GM12891 (cell line): ENCODE results near the gene PTGER4.
"Not testable (repeated sequence)": the region's sequence is repeated elsewhere in the genome, so short reads cannot be mapped to it uniquely, and the experiment has no call there.

Source experiments
- DNase-seq: peaks from one replicate; pipeline ENCODE4 v3.0.0; 2011; ENCODE audit warnings: low spot score; ENCODE audit not compliant: insufficient read length
- FAIRE-seq: peaks from 2 replicates; lab custom pipeline; 2011; peaks lifted over from hg19 to GRCh38; lab: Jason Lieb, UNC
- PAX5 ChIP-seq: IDR thresholded peaks from 2 replicates; pipeline ENCODE4 v1.6.1; 2011; ENCODE audit warnings: low read length, moderate library complexity, mild to moderate bottlenecking; ENCODE audit not compliant: insufficient read depth, severe bottlenecking
- POLR2A ChIP-seq: IDR thresholded peaks from 2 replicates; pipeline ENCODE4 v1.6.1; 2011; ENCODE audit warnings: low read depth, low read length, control low read depth
- POLR2AphosphoS5 ChIP-seq: IDR thresholded peaks from 2 replicates; pipeline ENCODE4 v1.6.1; 2011; ENCODE audit warnings: low read depth, low read length, control low read depth
- POU2F2 ChIP-seq: IDR thresholded peaks from 2 replicates; pipeline ENCODE4 v1.6.1; 2011; ENCODE audit warnings: low read depth, mild to moderate bottlenecking, control low read depth, low read length, moderate library complexity
- SPI1 ChIP-seq: IDR thresholded peaks from 2 replicates; pipeline ENCODE4 v1.6.1; 2011; ENCODE audit warnings: low read depth, low read length, control low read depth
- TAF1 ChIP-seq: IDR thresholded peaks from 2 replicates; pipeline ENCODE4 v1.6.1; 2011; ENCODE audit warnings: low read depth, low read length, control low read depth

The PTGER4 gene

DNA sequence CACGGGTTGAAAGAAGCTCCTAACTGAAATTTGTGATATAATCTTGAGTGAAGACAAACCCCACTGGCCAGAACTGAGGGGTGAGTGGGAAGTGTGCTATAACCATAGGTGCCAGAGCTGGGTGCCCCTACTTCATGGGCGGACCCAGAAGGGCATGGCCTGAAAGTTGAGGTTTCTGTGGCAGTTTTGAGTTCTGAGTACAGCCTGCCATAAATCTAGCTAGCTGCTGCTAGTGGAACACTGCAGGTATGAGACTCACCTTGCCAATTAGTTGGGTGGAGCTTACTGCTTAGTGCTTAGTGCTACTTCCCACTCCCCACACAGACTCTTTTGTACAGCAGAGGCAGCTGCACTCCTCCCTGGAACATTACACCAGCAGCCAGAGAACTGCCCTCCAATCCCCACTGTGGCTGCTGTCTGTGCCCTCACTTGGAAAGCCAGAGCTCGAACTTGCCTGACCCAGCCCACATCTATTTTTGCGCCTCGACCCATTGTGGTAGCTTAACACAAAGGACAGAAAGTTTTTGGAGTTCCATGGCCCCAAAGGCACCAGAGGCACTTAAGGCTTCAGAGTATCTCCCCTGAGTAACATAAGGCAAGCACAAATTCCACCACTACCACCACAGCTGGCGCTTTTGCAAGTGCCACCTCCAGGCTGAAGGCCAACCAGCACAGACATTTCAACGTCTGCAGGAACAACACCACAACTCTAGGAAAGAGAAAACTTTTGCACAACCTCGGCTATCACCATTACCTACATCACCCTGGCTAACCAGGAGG, 27.1 kb upstream of the PTGER4 start:
- TF ChIP-seq TAF1 = no peak
- no peak for TF ChIP-seq POU2F2
- no peak for TF ChIP-seq SPI1
- TF ChIP-seq POLR2A = no peak
- no peak for TF ChIP-seq PAX5
- TF ChIP-seq POLR2AphosphoS5 = no peak
- DNase-seq = no peak
- FAIRE-seq = peak; percentile 31

DNA sequence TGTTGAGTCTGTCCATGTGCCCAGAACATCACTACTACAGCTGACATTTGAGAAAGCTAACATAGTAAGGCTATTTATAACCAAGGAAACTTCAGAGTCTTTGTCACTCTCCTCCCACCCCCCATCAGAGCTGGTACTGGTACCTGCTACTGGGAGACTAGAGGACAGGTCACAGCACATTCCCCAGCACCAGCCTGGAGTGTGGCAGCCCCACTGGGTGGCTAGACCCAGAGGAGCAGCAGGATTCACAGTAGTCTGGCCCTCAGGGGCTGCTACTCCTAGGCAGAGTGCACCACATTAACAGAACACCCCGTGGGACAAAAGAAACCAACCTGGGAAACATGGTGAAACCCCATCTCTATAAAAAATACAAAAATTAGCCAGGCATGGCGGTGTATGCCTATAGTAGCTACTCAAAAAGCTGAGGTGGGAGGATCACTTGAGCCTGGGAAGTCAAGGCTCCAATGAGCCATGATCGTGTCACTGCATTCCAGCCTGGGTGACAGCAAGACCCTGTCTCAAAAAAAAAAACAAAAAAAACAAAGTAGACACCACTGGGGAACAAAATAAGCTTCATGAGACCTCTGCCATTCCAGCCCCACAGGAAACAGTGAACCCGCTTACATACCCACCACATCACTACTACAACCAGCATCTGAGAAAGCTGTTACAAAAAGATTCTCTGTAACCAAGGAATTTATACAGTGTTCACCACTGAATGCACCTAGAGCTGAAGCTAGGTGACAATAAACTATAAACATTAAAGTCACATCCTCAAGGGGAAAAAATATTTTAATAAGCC, 26.3 kb upstream of the PTGER4 start:
- TF ChIP-seq POLR2A (no peak), POLR2AphosphoS5 (no peak), TAF1 (no peak), POU2F2 (no peak), SPI1 (no peak), PAX5 (no peak)
- peak; percentile 64 for FAIRE-seq
- no peak for DNase-seq

DNA sequence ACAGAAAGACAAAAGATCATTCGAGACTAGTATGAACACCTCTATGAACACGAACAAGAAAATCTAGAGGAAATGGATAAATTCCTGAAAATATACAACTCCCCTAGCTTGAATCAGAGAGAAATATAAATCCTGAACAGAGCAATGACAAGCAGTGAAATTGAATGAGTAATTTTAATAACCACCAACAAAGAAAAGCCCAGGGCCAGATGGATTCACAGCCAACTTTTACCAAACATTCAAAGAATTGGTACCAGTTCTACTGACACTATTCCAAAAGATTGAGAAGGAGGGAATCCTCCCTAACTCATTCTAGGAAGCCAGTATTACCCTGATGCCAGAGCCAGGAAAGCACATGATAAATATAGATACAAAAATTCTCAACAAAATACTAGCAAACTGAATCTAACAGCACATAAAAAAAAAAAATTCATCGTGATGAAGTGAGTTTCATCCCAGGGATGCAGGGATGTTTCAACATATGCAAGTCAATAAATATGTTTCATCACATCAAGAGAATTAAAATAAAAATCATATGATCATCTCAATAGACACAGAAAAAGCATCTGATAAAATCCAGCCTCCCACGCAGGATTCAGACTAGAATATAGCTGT, 25.2 kb upstream of the PTGER4 start:
- no peak for TF ChIP-seq TAF1
- TF ChIP-seq SPI1 = no peak
- no peak for TF ChIP-seq POLR2A
- FAIRE-seq = no peak

DNA sequence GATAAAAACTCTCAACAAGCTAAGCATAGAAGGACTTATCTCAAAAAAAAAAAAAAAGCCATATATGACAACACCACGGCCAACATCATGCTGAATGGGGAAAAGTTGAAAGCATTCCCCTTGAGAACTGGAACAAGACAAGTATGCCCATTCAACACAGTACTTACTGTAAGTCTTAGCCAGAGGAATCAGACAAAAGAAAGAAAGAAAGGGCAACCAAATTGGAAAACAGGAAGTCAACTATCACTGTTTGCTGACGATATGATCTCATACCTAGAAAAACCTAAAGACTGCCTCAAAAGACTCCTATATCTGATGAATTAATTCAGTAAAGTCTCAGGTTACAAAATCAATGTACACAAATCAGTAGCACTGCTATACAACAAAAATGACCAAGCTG, 24.6 kb upstream of the PTGER4 start:
- no peak for DNase-seq
- TF ChIP-seq POLR2A (no peak), SPI1 (peak; percentile 58)
- no peak for FAIRE-seq

More for the DNA sequence above, 25.2 kb upstream of the PTGER4 start:
- no peak for DNase-seq

DNA sequence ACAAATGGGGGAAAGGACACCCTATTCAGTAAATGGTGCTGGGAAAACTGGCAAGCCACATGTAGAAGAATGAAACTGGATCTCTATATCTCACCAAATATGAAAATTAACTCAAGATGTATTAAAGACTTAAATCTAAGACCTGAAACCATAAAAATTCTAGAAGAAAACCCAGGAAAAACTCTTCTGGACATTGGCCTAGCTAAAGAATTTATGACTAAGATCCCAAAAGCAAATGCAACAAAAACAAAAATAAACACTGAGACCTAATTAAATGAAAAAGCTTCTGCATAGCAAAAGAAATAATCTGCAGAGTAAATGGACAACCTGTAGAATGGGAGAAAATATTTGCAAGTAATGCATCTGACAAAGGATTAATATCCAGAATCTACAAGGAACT, 23.6 kb upstream of the PTGER4 start:
- FAIRE-seq, DNase-seq: not testable (repeated sequence)

DNA sequence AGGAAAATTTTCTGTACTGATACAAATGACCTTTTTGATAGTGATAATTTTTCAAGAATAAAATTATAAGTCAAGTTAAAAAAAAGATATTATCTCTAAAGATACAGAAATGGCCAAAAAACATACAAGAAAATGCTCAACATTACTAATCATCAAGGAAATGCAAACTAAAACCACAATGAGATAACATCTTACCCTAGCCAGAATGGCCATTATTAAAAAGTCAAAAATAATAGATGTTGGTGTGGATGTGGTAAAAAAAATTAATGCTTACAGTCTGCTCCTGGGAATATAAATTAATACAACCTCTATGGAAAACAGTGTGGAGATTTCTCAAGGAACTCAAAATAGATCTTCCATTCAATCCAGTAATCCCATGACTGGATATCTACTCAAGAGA, 22.9 kb upstream of the PTGER4 start:
- DNase-seq (no peak), FAIRE-seq (no peak)
- TF ChIP-seq POU2F2 (no peak), PAX5 (no peak), TAF1 (no peak), POLR2A (no peak), SPI1 (no peak), POLR2AphosphoS5 (no peak)

DNA sequence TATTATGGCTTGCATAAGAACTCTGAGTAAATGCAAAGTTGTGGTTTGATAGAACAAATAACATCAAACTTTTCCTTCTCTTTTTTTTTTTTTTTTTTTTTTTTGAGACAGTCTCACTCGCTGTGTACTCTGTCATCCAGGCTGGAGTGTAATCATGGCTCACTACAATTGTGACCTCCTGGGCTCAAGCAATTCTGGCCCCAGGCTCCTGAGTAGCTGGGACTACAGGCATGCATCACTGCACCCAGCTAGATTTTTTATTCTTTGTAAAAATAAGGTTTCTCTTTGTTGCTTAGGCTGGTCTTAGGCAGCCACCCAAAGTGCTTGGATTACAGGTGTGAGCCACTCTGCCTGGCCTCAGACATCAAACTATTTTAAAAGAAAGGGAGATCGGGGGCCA, 19.0 kb upstream of the PTGER4 start:
- no peak for FAIRE-seq
- TF ChIP-seq POU2F2 (no peak), TAF1 (no peak), POLR2A (no peak), SPI1 (no peak), POLR2AphosphoS5 (no peak), PAX5 (no peak)
- no peak for DNase-seq

DNA sequence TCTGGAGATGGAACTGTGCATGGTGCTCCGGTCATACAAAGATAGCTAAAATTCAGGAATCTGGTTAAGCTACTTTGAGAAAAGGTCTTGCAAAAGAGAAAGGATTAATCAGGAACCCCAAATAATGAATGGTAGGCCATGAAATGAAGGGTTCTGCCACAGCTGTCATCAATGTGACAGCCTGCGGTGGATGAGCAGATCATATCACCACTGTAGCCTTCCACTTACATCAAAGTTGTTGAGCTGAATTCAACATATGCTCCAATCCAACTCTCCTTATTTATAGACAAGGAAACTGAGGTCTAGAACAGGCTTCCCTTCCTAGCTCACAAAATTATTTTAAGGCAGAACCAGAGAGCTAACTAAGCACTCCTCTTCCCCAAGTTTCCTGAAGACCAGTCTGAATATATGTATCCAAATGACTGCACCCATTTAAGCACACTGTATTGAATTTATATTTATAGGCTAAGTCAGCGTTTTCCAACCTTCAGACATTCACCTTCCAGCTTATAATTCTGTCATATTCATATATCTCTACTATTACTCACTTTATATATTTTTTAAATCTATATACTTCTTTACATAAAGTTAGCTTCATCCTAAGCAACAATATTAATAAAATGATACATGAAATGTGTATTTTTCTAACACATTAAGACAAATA, 13.9 kb upstream of the PTGER4 start:
- FAIRE-seq (no peak), DNase-seq (no peak)
- no peak for TF ChIP-seq POU2F2
- TF ChIP-seq SPI1 = no peak
- no peak for TF ChIP-seq PAX5
- TF ChIP-seq TAF1 = no peak
- TF ChIP-seq POLR2AphosphoS5 = no peak
- TF ChIP-seq POLR2A = no peak

DNA sequence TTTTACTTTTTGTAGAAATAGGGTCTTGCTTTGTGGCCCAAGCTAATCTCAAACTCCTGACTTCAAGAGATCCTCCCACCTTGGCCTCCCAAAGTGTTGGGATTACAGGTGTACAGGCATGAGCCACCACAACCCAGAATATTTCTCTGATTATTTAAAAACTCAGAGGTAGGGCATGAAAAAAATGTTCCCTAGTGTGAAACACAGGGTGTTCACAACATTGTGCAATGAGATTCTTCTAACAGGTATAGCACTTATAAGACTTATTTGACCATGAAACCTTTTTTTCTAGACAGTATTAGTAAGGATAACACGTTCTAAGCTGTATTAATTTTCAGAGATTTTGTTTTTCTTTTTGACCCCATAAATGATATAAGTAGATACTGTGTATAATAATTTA, 13.1 kb upstream of the PTGER4 start:
- TF ChIP-seq POLR2AphosphoS5 (no peak), POU2F2 (no peak), SPI1 (no peak), TAF1 (no peak), PAX5 (no peak), POLR2A (no peak)
- DNase-seq (no peak), FAIRE-seq (no peak)

DNA sequence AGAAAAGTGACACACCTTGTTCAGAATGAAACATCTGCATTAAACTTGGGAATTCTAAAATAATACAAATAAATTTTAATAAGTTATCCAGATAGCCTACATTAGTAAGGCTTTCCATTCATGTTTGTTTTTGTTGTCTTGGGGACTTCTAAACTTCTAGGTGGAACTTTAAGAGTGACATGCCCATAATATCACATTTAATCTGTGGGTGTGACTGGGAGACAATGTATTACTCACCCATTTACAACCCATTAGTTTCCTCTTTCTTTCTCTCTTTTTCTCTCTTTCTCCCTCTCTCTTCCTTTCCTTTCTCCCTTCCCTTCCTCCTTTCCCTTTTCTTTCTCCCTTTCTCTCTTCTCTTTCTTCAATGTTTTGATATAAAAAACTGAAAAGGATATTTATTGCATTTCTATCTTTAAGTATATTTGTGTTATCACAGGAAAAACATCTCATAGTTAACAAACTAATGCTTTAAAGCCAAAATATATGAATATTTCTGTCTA, 12.5 kb upstream of the PTGER4 start:
- FAIRE-seq (no peak), DNase-seq (no peak)
- TF ChIP-seq SPI1 = no peak
- no peak for TF ChIP-seq PAX5
- no peak for TF ChIP-seq TAF1
- no peak for TF ChIP-seq POU2F2
- no peak for TF ChIP-seq POLR2A
- TF ChIP-seq POLR2AphosphoS5 = no peak
